KG1 (cell line): ENCODE measurements around the gene AIFM2.
"Not testable (repeated sequence)": the region's sequence is repeated elsewhere in the genome, so short reads cannot be mapped to it uniquely, and the experiment has no call there.

Experiments
- DNase-seq: peaks from one replicate; lab custom pipeline; 2025; lab: John Stamatoyannopoulos, UW

Gene AIFM2

DNA sequence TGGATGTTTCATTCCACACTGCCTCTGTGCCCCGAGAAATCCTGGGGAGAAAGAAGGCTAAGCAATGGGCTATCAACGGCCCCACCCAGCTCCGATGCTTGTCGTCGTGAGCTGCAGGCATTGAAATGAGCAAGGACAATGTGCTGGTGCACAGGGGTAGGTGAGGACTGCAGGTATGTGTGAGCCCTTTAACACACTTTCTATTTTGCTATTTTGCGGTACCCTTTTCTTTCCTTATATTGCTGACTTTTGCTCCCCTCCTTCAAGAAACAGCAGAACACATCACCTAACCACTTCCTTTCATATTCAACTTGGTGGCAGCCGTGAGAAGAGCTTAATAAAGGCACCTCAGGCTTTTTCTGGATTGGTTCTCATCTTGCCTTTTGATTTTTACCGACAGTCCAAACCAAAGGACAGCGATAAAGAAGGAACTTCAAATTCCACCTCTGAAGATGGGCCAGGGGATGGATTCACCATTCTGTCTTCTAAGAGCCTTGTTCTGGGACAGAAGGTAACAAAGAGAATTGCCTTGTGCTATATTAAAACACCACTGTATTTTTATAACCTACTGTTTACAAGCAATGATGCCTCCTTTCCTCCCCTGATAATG is 39.2 kb downstream of the AIFM2 start:
- DNase-seq: no peak

DNA sequence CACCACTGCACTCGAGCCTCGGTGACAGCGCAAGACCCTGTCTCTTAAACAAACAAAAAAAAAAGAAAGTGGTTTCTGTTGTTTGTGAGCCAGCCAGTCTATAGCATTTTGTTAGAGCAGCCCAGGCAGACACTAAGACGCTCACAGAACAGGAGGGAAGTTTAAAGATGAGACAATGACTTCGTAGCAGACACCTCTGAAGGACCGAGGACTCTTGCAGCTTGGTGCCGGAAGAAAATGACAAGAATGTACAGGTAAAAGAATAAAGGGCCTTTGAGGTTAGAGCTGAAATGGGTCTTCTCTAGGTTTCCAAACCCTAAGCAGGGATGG is 40.3 kb downstream of the AIFM2 start:
- DNase-seq: no peak

DNA sequence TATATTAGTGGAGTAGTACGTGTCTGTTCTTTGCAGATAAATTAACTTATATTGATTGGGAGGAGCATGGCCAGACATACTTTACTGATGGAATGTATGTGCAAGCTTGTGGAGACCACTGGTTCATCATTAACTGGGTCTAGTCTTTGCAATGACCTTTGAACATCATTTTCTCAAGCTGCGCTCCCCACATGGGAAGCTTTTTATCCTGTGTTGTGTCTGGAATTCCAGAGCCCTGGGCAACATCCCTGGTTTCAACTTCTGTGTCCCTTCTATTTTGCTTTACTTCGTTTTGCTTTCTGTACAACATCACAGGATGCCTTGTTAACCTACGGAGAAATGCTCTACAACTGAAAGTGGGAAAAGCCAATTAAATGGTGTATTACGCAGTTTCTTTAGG is 41.7 kb downstream of the AIFM2 start:
- no peak for DNase-seq

DNA sequence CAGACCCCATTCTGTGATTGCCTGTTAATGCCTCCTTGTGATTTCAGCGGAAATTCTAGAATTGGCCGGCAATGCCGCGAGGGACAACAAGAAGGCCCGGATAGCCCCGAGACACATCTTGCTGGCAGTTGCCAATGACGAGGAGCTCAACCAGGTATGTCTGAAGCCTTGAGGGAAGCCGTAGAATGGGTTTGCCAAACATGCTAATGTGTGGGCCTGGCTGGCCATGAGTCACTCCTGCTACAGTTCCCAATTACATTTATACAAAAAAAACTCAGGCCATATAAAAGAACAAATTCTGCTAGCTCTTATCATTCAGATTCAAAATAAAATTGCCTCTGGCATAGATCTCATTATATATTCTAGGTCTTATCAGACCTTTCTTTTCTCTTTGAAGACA is 42.6 kb downstream of the AIFM2 start:
- DNase-seq: no peak

DNA sequence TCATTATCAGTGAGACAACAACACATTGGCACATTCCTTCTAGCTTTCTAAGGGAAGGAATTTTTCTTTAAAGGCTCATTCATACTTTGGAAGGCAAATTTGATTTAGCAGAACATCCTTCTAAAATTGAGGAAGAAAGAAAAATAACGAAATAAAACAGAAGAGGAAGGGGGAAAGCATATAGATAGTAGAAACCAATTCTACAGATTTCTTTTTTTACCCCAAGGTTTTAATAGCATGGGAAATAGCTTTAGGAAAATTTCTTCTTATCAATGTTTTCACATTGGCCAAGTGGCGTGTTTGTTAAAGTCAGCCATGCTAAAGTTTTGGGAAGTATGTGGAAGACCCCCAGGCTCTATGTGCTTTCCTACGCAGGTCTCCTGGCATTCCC is 44.3 kb downstream of the AIFM2 start:
- no peak for DNase-seq

DNA sequence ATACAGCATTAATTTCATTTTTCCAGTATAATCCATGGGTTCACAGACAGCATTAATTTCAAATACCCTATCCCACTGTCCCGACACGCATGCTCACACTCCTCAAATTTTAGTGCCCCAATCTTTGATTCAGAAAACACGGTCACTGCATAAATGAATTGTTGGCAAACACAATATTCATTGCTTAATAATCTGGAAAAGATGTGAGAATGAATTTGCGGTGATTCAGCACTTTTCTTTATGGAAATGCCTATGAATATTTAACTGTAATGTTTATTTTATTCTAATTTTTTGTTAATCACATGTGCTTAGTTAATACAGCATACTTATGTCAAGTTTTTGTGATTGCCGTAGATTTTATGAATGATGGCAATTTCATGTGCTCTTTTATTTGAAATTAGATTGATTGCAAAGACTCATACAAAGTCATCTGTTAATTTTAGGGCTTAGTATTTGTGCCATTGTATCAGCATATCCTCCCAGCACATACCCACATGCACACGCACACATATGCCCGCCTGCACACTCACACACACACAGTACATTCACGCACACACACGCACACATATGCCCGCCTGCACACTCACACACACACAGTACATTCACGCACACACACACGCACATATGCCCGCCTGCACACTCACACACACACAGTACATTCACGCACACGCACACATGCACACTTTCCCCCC is 44.9 kb downstream of the AIFM2 start:
- no peak for DNase-seq

DNA sequence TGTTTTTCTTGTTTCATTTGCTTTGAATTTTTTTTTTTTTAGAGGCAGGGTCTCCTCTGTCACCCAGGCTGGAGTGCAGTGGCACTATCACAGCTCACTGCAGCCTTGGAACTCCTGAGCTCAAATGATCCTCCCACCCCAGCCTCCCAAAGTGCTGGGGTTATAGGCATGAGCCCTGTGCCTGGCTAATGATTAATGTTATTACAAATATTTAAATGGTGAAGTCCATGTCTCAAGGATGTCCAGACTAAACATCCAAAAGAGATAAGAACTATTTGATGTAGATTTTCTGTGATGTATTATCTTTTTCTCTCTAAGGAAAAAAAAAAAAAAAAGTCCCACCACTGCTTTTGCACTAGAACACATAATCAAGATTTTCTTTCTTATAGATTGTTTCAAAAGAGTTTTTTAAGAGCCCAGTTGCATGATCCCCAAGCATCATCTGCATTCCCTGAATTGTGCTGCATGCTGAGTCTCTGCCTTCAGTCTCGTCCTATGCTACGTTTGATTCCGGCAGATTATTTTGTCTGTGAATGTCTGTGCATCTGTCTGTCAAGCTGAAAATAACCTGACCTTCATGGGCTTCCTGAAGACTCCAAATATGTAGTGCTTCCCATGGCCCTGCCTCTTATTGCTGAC is 46.5 kb downstream of the AIFM2 start:
- DNase-seq: no peak

DNA sequence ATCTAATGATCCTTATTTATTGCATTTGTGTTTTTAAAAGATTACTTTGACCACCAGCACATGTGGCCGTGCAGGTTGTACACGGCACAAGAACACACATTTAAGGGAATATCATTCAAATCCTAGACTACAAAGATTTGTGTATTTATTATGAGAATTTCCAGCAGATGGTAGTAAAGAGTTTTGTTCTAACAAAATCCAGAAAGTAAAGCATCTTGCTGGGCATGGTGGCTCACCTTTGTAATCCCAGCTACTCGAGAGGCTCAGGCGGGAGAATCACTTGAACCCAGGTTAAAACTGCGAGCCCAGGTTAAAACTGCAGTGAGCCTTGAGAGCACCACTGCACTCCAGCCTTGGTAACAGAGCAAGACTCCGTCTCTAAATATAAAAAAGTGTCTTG is 48.4 kb downstream of the AIFM2 start:
- DNase-seq: no peak

DNA sequence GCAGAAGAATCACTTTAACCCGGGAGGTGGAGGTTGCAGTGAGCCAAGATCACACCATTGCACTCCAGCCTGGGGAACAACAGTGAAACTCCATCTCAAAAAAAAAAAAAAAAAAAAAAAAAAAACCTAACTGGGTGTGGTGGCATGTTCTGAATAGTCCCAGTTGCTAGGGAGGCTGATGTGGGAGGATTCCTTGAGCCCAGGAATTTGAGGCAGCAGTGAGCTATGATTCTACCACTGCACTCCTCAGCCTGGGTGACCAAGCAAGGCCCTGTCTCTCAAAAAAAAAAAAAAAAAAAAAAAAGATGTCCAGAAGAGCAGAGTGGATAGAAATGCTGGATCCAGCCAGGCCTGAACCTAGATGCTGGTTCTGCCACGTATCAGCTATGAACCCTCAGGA is 51.8 kb downstream of the AIFM2 start:
- not testable (repeated sequence) for DNase-seq

DNA sequence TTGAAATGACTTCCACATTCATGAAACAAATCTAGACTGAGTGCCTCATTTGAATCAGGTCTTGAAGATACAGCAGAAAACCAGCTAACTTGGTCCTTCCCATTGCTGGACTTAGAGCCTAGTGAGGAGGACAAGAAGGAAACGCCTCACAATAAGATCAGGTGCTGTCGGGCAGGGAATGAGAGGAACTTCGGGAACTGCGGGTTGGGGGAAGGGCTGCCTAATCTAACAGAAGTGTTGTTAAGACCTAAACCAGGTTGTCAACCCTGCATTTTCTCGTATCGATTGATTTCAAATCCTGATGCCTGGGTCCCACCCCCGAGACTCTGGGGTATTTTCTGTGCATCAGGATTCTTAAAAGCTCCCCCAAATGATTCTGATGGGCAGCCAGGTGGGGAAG is 53.7 kb downstream of the AIFM2 start:
- no peak for DNase-seq

DNA sequence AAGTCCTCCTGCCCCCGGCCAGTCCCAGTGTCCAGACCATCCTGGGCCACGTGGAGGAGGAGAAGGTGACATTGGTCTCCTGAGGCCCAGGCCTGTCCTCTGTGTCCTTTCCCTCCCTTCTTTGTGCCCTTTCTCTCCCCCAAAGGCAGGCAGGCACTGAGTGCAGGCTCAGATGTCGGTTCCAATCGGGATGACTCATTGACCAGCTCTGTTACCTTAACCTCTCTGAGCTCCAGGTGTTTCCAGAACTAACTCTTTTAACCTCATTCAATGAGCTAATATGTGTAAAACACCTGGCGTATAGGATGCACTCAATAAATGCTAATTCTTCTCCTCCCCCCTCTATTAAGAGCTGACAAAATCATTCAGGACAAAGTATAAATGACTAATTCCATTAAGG is 54.3 kb downstream of the AIFM2 start:
- DNase-seq: no peak

DNA sequence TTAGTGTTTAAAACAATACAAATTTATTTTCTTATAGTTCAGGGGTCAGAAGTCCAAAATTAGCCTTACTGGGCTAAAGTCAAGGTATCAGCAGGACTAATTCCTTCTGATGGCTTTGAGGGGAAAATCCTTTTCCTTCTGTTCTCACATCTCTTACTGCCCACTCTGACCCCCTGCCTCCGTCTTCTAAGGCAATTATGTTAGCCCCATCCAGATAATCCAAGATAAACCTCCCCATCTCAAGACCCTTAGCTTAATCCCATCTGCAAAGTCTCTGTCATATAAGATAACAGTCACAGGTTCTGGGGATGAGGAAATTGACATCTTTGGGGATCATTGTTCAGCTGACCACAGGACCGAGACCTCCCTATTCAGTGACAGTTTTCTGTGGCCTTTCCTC is 57.7 kb downstream of the AIFM2 start:
- DNase-seq: no peak

DNA sequence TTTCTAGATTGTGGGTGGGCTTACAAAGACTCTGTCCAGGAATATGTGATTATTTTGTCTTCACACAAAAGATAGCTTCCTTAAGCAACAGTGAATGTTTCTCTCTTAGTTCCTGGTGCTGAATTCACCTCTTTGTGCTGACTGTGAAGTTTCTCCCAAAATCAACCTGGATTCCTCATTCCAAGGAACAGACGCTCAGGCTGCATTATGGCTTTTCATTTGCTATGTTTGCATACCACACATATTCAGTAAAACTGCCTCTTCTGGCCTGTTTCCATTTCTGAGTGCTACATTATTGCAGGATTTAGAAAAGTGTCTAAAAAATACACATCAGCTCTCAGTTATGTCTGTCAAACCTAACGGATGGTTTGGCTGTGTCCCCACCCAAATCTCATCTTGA is 58.5 kb downstream of the AIFM2 start:
- DNase-seq: no peak

DNA sequence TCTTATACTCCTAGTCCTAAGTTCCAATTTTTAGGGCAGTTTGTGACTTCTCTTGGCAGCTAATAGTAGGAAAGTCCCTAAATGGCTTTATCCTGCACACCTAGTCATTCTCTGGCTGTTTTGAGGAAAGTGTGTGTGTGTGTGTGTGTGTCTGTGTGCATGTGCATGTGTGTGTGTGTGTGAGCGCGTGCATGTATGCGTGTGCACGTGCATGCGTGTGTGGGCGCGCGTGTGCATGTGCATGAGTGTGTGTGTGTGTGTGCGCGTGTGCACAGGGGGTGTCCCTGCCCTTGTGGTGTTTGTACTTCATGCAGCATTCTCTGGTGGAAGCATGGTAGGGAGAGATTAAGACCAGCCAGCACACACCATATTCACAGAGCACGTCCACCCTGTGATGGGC is 61.8 kb downstream of the AIFM2 start:
- DNase-seq: no peak

DNA sequence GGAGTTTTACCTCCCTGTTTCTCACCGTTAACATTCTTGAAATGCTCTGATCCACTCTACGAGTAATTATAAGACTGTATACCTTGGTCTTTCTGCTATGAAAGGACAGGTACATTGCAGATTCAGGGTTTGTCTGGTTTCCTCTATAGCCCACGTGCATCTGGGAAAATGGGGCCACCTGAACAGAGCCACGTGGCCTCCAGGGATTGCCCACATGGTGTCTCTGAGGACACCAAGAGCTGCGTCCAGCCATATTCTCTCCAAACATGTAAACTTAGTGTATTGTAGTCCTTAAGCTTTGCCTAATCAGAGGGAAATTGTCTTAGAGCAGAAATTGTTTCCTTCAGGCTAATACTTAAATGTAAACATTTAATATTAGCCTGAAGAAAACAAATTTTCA is 63.3 kb downstream of the AIFM2 start:
- no peak for DNase-seq

DNA sequence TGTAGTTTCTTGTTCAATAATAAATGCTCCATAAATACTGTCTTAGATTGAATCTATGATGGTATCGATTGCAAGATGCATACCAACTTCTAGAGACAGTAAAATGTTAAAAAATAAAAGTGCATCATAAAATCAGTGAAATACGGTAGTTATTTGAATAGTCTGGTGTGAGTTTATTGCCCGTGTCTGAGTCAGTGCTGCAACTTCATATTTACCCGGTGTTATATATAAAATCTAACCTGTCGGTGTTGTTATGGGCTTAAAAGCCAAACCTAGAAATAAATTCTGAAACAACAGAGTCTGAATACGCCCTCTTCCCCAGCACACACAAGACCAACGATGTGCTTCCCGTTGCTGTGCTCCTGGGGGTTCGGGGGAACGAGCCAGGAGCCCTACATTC is 63.7 kb downstream of the AIFM2 start:
- DNase-seq: no peak

DNA sequence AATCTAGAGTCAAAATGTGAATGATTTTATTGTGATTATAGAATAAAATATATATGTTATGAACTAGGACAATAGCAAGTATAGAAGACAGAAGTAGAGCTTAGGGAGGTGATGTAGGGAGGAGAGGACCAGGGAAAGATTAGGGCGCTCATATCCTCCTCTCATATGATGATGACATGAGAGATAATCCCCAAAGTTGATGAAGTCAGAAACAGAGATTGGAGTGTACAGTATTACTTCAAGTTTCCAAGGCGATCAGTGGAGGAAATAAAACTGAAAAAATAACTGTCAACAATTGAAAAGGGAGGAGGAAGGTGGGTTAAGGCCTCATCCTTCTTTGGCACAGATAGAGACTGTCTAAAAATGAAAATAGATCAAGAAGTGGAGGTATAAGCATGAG is 65.0 kb downstream of the AIFM2 start:
- no peak for DNase-seq

DNA sequence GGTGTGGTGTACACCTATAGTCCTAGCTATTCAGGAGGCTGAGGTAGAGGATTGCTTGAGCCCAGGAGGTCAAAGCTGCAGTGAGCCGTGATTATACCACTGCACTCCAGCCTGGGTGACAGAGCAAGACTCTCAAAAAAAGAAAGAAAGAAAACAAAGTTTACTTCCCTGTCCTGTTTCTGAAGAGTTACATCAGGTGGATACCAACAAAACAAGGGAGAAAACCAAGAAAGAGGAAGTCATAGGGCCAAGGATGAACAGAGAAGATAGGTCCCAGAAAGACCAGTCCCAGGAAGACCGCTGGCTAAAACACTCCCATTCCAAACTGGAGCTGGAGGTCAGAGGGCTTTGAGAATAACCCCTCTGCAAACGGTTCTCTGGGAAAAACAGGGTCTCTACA is 66.4 kb downstream of the AIFM2 start:
- no peak for DNase-seq

DNA sequence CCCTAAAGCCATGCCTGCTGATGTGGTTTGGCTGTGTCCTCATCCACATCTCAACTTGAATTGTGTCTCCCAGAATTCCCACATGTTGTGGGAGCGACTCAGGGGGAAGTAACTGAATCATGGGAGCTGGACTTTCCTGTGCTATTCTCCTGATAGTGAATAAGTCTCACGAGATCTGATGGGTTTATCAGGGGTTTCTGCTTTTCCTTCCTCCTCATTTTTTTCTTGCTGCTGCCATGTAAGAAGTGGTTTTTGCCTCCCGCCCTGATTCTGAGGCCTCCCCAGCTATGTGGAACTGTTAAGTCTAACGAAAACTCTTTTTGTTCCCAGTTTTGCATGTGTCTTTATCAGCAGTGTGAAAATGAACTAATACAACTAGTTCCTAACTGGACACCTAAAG is 68.1 kb downstream of the AIFM2 start:
- DNase-seq: no peak

DNA sequence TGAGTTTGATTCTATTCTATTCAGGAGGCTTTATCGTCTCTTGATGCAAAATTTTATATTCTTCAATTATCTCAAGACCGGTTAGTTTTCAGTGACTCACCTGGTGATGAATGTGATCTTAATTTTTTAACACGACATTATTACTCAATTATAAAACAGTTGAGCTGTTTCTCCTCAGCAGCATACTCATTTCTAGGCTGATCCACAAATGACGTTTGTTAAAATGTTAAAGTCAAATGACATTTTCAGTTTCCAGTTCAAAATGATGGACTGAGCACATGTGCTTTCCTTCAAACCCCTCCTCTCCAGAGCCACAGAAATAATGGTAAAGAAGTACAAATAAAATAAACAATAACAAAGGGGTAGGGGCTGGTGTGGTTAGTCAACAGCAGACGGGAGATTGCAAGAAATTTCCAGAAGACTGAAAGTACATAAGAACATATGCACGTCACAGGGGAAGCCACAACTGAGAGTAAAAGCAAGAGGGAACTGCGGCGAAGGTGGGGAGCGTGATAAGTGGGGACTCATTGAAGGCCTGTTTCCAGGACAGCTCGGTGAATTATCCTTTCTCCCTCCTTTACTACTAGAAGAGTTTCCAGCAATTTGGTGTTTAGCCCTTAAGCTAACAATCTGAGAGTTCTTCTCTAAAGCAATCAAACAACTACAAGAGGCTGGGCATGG is 69.1 kb downstream of the AIFM2 start:
- no peak for DNase-seq
